ENCODE results near the gene FOXL3.

FOXL3 gene

DNA sequence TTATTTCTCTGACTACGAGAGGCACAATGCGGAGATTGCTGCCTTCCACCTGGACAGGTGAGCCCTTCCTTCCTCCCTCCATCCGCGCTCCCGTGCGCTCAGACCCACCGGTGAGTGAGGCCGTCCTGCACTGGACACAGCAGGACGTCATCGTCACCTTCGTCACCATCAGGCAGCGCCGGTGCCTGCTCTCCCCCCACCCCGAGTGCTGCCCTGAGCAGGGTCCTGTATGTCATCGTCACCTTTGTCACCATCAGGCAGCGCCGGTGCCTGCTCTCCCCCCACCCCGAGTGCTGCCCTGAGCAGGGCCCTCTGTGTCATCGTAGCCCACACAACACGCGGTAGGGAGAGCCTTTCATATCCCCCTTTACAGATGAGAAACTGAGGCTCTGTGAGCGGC, 43.5 kb upstream of the FOXL3 start:
- TF ChIP-seq, protein P1, sequence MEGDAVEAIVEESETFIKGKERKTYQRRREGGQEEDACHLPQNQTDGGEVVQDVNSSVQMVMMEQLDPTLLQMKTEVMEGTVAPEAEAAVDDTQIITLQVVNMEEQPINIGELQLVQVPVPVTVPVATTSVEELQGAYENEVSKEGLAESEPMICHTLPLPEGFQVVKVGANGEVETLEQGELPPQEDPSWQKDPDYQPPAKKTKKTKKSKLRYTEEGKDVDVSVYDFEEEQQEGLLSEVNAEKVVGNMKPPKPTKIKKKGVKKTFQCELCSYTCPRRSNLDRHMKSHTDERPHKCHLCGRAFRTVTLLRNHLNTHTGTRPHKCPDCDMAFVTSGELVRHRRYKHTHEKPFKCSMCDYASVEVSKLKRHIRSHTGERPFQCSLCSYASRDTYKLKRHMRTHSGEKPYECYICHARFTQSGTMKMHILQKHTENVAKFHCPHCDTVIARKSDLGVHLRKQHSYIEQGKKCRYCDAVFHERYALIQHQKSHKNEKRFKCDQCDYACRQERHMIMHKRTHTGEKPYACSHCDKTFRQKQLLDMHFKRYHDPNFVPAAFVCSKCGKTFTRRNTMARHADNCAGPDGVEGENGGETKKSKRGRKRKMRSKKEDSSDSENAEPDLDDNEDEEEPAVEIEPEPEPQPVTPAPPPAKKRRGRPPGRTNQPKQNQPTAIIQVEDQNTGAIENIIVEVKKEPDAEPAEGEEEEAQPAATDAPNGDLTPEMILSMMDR (IDR thresholded peaks at IDR 0.05; ENCODE audit: borderline replicate concordance, insufficient read depth, low read depth, low read length), result no peak
- H3K4me3 ChIP-seq (ENCODE audit: low read depth, low read length), result no peak overlapping the region

DNA sequence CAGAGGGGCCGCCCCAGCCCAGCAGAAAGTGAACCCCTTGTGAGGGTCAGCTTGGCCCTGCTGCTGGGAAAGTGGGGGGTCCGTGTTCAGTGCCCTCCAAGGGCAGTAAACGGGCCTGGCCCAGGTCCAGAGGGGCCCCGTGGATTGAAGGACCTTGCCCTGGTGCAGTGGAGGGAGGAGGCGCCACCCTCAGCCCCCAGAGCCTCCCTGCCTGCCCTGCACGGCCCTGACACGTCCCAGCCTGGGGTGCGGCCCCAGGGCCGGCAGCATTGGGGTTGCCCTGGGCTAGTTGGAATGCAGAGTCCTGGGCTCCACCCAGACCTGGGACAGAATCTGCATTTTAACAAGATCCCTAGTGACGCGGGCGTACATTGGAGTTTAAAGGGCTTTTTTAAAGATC, 42.8 kb upstream of the FOXL3 start:
- TF ChIP-seq, protein P1 (IDR thresholded peaks at IDR 0.05; ENCODE audit: borderline replicate concordance, insufficient read depth, low read depth, low read length), result no peak
- H3K4me3 ChIP-seq (ENCODE audit: low read depth, low read length), result no peak overlapping the region

DNA sequence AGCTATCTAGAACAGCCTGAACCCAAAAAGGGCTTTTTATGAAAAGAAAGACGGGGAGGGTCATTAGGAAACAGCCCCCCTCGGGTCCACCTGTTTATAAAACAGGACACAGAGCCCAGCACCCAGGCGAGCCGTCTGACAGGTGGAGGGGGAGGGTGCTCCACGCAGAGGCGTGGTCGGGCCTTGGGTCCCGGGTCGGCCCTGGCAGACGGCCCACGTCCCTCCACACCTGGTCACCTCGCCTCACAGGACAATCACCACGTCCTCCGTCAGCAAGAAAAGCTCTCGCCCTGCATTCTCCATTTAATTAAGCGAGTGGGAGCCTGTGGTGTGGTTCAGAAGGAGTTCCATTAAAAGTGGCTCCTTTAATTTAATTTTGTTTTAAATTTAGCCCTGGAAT, 42.3 kb upstream of the FOXL3 start:
- no peak overlapping the region for H3K4me3 ChIP-seq (ENCODE audit: low read depth, low read length)
- TF ChIP-seq, protein P1 (IDR thresholded peaks at IDR 0.05; ENCODE audit: borderline replicate concordance, insufficient read depth, low read depth, low read length), result no peak

DNA sequence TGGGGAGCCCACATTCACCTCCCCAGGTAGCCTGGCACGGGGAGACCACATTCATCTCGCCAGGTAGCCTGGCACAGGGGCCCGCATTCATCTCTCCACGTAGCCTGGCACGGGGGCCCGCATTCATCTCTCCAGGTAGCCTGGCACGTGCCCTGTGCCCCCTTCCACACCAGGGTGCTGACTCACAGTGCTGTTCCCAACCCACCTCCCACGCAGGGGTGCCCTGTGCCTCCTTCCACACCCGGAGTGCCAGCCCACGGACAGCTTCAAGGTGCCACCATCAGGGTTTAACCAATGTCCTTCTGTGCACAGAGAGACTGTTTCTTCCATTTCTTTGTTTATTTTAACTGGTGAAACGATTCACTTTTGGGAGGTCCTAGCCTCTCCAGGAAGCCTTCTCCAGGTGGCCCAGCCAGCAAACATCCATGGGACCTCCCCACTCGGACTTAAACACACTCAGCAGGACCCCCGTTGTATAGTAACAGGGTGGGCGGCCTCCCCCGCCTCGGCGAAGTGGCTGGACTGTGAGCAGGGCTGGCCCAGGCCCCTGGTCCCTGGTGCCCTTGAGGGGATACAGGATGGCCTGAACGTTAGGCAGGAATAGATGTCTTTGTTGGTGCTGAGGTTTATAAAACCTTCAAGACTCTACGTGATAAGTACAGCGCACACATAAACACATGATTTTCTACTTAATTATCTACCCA, 41.1 kb upstream of the FOXL3 start:
- no peak overlapping the region for H3K4me3 ChIP-seq (ENCODE audit: low read depth, low read length)
- TF ChIP-seq, protein P1 (IDR thresholded peaks at IDR 0.05; ENCODE audit: borderline replicate concordance, insufficient read depth, low read depth, low read length), result no peak

DNA sequence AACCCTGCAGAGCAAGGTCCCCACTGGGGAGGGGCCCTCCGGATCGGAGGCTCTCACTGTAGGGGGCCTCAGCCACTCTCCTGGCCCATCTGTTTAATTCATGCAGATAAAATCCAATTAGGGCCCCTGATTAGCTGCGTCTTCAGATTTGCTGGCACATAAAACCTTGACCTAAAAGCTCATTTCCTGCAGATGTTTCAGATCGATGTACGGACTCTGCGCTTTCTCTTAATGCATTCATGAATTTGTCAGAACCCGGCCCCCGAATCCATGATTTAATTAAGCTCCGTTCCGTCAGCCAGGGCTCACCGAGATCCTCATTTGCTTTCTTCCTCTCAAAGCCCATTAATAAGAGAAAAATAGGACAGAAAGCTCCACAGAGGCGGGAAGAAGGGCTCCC, 40.0 kb upstream of the FOXL3 start:
- TF ChIP-seq, protein P1 (IDR thresholded peaks at IDR 0.05; ENCODE audit: borderline replicate concordance, insufficient read depth, low read depth, low read length), result no peak
- H3K4me3 ChIP-seq (ENCODE audit: low read depth, low read length), result no peak overlapping the region

DNA sequence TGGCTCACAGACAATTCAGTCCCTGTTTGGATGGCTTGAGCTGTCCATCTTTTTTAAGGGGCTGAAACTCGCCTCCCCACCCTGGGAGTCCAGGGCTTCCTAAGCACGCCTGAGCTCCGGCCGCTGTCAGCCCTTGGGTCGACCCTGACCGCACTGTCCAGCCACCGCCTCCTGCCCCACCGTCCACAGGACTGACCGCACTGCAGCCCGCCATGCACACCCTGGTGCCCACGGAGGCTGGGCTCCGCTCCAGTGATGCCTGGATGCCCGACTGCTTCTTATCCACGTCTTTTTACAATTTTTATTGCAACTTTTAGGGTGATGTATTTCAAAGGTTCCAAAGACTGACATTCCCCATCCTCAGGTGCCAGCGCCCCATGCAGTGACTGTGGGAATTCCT, 39.4 kb upstream of the FOXL3 start:
- TF ChIP-seq, protein P1 (IDR thresholded peaks at IDR 0.05; ENCODE audit: borderline replicate concordance, insufficient read depth, low read depth, low read length), result no peak

DNA sequence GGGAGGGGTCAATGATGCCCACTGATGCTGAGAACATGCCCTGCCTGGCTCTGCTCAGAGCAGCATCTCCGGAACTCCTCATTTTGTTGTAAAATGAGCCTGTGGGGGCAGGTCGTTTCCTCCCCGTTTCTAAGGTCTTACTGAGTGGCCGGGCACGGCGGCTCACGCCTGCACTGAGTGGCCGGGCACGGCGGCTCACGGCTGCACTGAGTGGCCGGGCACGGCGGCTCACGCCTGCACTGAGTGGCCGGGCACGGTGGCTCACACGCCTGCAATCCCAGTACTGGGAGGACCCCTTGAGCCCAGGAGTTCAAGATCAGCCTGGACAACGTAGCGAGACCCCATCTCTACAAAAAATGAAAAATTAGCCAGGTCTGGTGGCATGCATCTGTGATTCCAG, 39.0 kb upstream of the FOXL3 start:
- TF ChIP-seq, protein P1 (IDR thresholded peaks at IDR 0.05; ENCODE audit: borderline replicate concordance, insufficient read depth, low read depth, low read length), result no peak
- no peak overlapping the region for H3K4me3 ChIP-seq (ENCODE audit: low read depth, low read length)

More for the DNA sequence above, 39.4 kb upstream of the FOXL3 start:
- H3K4me3 ChIP-seq (ENCODE audit: low read depth, low read length), result no peak overlapping the region
